ENCODE data around the gene ACER1.
A peak's percentile ranks its signal among the peaks of the same experiment; 100 is the strongest.

The ACER1 gene

GRCh38 chr19:6273701-6274601 is 59.5 kb downstream of the ACER1 start:
- Histone ChIP-seq H3K4me3 (ENCODE audit: low read depth, low read length) (no peak overlapping the region), H3K9ac (ENCODE audit: low read depth, low read length) (no peak overlapping the region), H3K9me3 (ENCODE audit: control insufficient read depth, insufficient read depth, low read length) (no peaks in the 10 kb centered on the region), H3K4me1 (ENCODE audit: control insufficient read depth, insufficient read depth, low read length) (peaks cover 53% of the 10 kb centered on the region), H3K27ac (ENCODE audit: low read depth, low read length) (no peak overlapping the region), H3K27me3 (ENCODE audit: control insufficient read depth, insufficient read depth, low read length) (no peaks in the 10 kb centered on the region), H3K36me3 (ENCODE audit: control insufficient read depth, insufficient read depth, low read length) (peaks cover 23% of the 10 kb centered on the region)

- Histone ChIP-seq H3K4me1 (ENCODE audit: control insufficient read depth, insufficient read depth, low read length) (peaks cover 47% of the 10 kb centered on the region), H3K27me3 (ENCODE audit: control insufficient read depth, insufficient read depth, low read length) (no peaks in the 10 kb centered on the region), H3K9ac (ENCODE audit: low read depth, low read length) (no peak overlapping the region), H3K36me3 (ENCODE audit: control insufficient read depth, insufficient read depth, low read length) (peaks cover 31% of the 10 kb centered on the region), H3K4me3 (ENCODE audit: low read depth, low read length) (no peak overlapping the region), H3K27ac (ENCODE audit: low read depth, low read length) (peak overlapping the region; percentile 33), H3K9me3 (ENCODE audit: control insufficient read depth, insufficient read depth, low read length) (no peaks in the 10 kb centered on the region)
These were observed 60.4 kb downstream of the ACER1 start for GRCh38 chr19:6272913-6273600.

- no peaks in the 10 kb centered on the region for H3K9me3 ChIP-seq (ENCODE audit: control insufficient read depth, insufficient read depth, low read length)
- peaks cover 35% of the 10 kb centered on the region for H3K36me3 ChIP-seq (ENCODE audit: control insufficient read depth, insufficient read depth, low read length)
- H3K4me1 ChIP-seq (ENCODE audit: control insufficient read depth, insufficient read depth, low read length) = peaks cover 44% of the 10 kb centered on the region
- H3K27me3 ChIP-seq (ENCODE audit: control insufficient read depth, insufficient read depth, low read length) = no peaks in the 10 kb centered on the region
- H3K9ac ChIP-seq (ENCODE audit: low read depth, low read length) = no peak overlapping the region
- peak overlapping the region; percentile 33 for H3K27ac ChIP-seq (ENCODE audit: low read depth, low read length)
- H3K4me3 ChIP-seq (ENCODE audit: low read depth, low read length) = no peak overlapping the region
These were observed 61.0 kb downstream of the ACER1 start for GRCh38 chr19:6272411-6272791.

- Histone ChIP-seq H3K27me3 (ENCODE audit: control insufficient read depth, insufficient read depth, low read length) (no peaks in the 10 kb centered on the region), H3K9ac (ENCODE audit: low read depth, low read length) (no peak overlapping the region), H3K4me3 (ENCODE audit: low read depth, low read length) (peak overlapping the region; percentile 28; the same call in 1 of the 2 replicates), H3K27ac (ENCODE audit: low read depth, low read length) (peak overlapping the region; percentile 48), H3K9me3 (ENCODE audit: control insufficient read depth, insufficient read depth, low read length) (no peaks in the 10 kb centered on the region), H3K36me3 (ENCODE audit: control insufficient read depth, insufficient read depth, low read length) (peaks cover 34% of the 10 kb centered on the region), H3K4me1 (ENCODE audit: control insufficient read depth, insufficient read depth, low read length) (peaks cover 41% of the 10 kb centered on the region)
These were observed 61.5 kb downstream of the ACER1 start for GRCh38 chr19:6271721-6272410.

- H3K36me3 ChIP-seq (ENCODE audit: control insufficient read depth, insufficient read depth, low read length) = peaks cover 34% of the 10 kb centered on the region
- H3K9me3 ChIP-seq (ENCODE audit: control insufficient read depth, insufficient read depth, low read length) = no peaks in the 10 kb centered on the region
- no peaks in the 10 kb centered on the region for H3K27me3 ChIP-seq (ENCODE audit: control insufficient read depth, insufficient read depth, low read length)
- H3K27ac ChIP-seq (ENCODE audit: low read depth, low read length) = no peak overlapping the region
- H3K9ac ChIP-seq (ENCODE audit: low read depth, low read length) = no peak overlapping the region
- H3K4me1 ChIP-seq (ENCODE audit: control insufficient read depth, insufficient read depth, low read length) = peaks cover 41% of the 10 kb centered on the region
- H3K4me3 ChIP-seq (ENCODE audit: low read depth, low read length) = no peak overlapping the region
These were observed 62.2 kb downstream of the ACER1 start for GRCh38 chr19:6271251-6271650.

- H3K4me1 ChIP-seq (ENCODE audit: control insufficient read depth, insufficient read depth, low read length) = peaks cover 41% of the 10 kb centered on the region
These were observed 62.6 kb downstream of the ACER1 start for GRCh38 chr19:6270822-6271221.

GRCh38 chr19:6270076-6270745 is 63.2 kb downstream of the ACER1 start:
- Histone ChIP-seq H3K4me3 (ENCODE audit: low read depth, low read length) (no peak overlapping the region), H3K27ac (ENCODE audit: low read depth, low read length) (no peak overlapping the region)

More at GRCh38 chr19:6270822-6271221, 62.6 kb downstream of the ACER1 start:
- H3K9ac ChIP-seq (ENCODE audit: low read depth, low read length) = no peak overlapping the region
- no peaks in the 10 kb centered on the region for H3K27me3 ChIP-seq (ENCODE audit: control insufficient read depth, insufficient read depth, low read length)
- H3K4me3 ChIP-seq (ENCODE audit: low read depth, low read length) = no peak overlapping the region
- peaks cover 34% of the 10 kb centered on the region for H3K36me3 ChIP-seq (ENCODE audit: control insufficient read depth, insufficient read depth, low read length)
- H3K9me3 ChIP-seq (ENCODE audit: control insufficient read depth, insufficient read depth, low read length) = no peaks in the 10 kb centered on the region
- no peak overlapping the region for H3K27ac ChIP-seq (ENCODE audit: low read depth, low read length)

GRCh38 chr19:6269101-6269886 is 64.1 kb downstream of the ACER1 start:
- Histone ChIP-seq H3K4me1 (ENCODE audit: control insufficient read depth, insufficient read depth, low read length) (peaks cover 32% of the 10 kb centered on the region), H3K4me3 (ENCODE audit: low read depth, low read length) (no peak overlapping the region), H3K36me3 (ENCODE audit: control insufficient read depth, insufficient read depth, low read length) (peaks cover 34% of the 10 kb centered on the region), H3K27me3 (ENCODE audit: control insufficient read depth, insufficient read depth, low read length) (no peaks in the 10 kb centered on the region), H3K9ac (ENCODE audit: low read depth, low read length) (no peak overlapping the region), H3K27ac (ENCODE audit: low read depth, low read length) (no peak overlapping the region), H3K9me3 (ENCODE audit: control insufficient read depth, insufficient read depth, low read length) (no peaks in the 10 kb centered on the region)

More at GRCh38 chr19:6270076-6270745, 63.2 kb downstream of the ACER1 start:
- Histone ChIP-seq H3K9me3 (ENCODE audit: control insufficient read depth, insufficient read depth, low read length) (no peaks in the 10 kb centered on the region), H3K4me1 (ENCODE audit: control insufficient read depth, insufficient read depth, low read length) (peaks cover 41% of the 10 kb centered on the region), H3K27me3 (ENCODE audit: control insufficient read depth, insufficient read depth, low read length) (no peaks in the 10 kb centered on the region), H3K36me3 (ENCODE audit: control insufficient read depth, insufficient read depth, low read length) (peaks cover 34% of the 10 kb centered on the region), H3K9ac (ENCODE audit: low read depth, low read length) (no peak overlapping the region)

GRCh38 chr19:6268382-6268771 is 65.0 kb downstream of the ACER1 start:
- Histone ChIP-seq H3K27ac (ENCODE audit: low read depth, low read length) (no peak overlapping the region), H3K36me3 (ENCODE audit: control insufficient read depth, insufficient read depth, low read length) (peaks cover 37% of the 10 kb centered on the region), H3K27me3 (ENCODE audit: control insufficient read depth, insufficient read depth, low read length) (no peaks in the 10 kb centered on the region), H3K9me3 (ENCODE audit: control insufficient read depth, insufficient read depth, low read length) (no peaks in the 10 kb centered on the region), H3K4me1 (ENCODE audit: control insufficient read depth, insufficient read depth, low read length) (peaks cover 22% of the 10 kb centered on the region), H3K9ac (ENCODE audit: low read depth, low read length) (no peak overlapping the region), H3K4me3 (ENCODE audit: low read depth, low read length) (no peak overlapping the region)
